ENCODE data around the gene COL10A1.

DNA sequence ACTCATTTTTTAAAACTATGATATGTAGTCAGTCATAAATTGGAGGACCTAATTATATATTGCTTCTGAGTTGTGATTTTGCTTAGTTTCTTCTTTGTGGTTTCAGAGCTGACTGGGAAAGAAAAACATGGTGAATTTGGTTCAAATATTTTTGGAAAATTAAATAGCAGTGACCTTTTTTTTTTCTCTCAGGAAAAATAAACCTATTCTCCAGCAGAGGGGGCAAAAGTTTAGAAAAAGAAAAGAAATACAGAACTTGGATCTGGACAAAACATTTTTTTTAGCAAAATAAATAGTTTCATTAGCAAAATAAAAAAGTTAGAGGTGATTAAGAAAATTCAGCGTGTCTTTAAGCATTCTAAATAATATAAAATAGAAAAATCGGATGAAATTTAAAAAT, 10.2 kb downstream of the COL10A1 start:
- TF ChIP-seq, protein P1, sequence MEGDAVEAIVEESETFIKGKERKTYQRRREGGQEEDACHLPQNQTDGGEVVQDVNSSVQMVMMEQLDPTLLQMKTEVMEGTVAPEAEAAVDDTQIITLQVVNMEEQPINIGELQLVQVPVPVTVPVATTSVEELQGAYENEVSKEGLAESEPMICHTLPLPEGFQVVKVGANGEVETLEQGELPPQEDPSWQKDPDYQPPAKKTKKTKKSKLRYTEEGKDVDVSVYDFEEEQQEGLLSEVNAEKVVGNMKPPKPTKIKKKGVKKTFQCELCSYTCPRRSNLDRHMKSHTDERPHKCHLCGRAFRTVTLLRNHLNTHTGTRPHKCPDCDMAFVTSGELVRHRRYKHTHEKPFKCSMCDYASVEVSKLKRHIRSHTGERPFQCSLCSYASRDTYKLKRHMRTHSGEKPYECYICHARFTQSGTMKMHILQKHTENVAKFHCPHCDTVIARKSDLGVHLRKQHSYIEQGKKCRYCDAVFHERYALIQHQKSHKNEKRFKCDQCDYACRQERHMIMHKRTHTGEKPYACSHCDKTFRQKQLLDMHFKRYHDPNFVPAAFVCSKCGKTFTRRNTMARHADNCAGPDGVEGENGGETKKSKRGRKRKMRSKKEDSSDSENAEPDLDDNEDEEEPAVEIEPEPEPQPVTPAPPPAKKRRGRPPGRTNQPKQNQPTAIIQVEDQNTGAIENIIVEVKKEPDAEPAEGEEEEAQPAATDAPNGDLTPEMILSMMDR (IDR thresholded peaks at IDR 0.05; ENCODE audit: low read length) = peak; percentile 35; the same call in 1 of the 2 replicates
- no peak for TF ChIP-seq EZH2 (IDR thresholded peaks at IDR 0.05; ENCODE audit: borderline replicate concordance, low read length)
